GM12801 (cell line): Measurements from ENCODE around the gene ACTC1.

Experiments used
- CTCF ChIP-seq: IDR thresholded peaks from one replicate; pipeline ENCODE4 v1.5.1; 2011; ENCODE audit warnings: control low read depth; ENCODE audit not compliant: insufficient read length; ENCODE audit errors: extremely low read depth

ACTC1 gene

DNA sequence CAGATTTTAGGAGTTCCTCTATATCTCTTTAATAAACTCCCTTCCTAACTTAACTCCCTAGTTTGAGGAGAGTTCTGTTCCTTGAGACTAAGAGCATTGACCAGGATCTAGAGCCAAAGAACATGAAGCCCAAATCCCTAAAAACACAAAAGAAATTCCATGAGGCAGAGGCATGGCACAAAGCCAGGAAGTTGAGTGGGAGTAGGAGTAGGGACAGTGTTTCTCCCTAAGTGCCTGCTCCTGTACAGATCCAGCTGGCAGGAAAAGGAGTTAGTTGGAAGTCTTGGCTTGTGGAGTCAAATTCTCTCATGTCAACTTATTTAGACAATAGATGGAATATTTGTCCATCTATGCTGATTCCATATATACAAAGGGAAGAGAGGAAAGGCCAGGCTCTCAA lies 11.4 kb downstream of the ACTC1 start:
- TF ChIP-seq CTCF = no peak

DNA sequence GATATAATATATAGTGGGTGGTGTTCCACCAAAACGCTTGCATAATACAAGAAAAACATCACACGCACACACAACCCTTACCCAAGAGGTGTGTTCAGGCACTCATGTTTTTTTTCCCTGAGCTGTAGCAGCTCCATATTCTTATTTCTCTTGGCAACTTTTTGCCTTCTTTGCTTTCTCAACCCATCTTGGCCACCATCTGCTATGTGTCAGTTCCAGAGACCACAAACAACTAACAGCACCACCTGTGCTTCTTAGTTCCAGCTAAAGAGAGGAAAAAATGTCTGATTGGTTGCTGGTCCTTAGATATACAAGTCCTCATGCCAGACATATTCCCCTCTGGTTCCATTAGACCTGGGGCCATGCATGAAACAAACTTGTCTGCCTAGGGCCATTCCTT lies 11.9 kb downstream of the ACTC1 start:
- no peak for TF ChIP-seq CTCF

DNA sequence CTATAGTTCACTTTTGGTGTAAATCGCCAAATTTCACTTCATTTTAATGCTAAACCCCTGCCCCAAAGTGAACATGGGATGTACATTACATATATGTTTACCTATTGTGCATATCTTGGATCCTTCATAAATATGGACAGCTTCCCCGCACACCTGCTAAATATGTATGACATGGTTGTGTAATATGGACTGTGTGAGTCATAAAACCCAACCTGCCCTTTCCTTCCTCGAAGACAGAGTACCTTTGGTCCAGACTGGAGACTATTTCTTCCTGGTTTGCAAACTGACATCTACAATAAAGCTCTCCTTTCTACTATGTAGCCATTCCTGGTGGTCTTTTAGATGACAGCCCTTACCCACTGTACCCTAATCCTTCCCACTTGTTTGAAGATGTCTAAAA lies 12.4 kb downstream of the ACTC1 start:
- TF ChIP-seq CTCF = no peak

GRCh38 chr15:34780725-34781124 lies 14.6 kb downstream of the ACTC1 start:
- no peak for TF ChIP-seq CTCF

DNA sequence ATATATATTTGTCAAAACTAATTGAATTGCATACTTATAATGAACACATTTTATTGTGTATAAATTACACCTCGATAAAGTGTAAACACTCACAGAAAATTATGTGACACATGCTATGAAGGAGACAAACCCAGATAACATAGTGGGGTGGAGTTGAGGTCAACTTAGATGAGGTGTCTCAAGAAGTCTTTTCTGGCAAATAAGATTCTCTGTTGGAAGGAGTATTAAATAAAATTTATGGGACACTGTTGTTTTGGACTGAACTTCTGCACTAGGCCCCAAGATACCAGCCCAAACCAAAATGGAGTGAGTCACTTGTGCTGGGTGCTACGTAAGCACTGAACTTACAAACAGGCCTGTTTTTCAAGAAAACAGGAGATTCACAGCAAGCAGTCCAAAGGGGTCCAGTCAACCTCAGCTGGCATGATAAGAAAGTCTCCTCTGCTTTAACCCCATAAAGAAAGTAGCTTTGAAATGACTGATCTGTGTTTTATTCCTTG lies 18.7 kb downstream of the ACTC1 start:
- no peak for TF ChIP-seq CTCF

DNA sequence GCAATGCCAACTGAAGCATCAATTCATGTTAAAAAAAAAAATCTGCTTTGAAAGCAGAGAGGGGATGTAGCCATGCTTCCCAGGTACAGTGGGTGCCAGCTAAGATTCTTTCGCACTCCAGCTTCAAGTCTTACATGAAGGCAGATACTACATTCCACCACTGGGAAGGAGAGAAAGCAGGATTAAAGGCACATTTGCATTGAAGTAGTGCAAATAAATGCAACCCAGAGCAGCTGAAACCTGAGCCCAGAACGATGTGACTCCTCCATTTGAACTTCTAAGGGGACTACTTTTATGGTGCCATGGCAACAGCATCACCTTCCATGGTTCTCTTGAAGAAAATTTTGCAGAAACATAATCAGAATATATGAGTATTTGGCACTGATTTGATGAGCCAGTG lies 21.4 kb downstream of the ACTC1 start:
- no peak for TF ChIP-seq CTCF

GRCh38 chr15:34773013-34773412 lies 22.3 kb downstream of the ACTC1 start:
- no peak for TF ChIP-seq CTCF

- TF ChIP-seq CTCF = no peak
Observed at GRCh38 chr15:34772312-34772711, 23.0 kb downstream of the ACTC1 start.
